GM19395 (cell line): Measurements from ENCODE around the gene FAM90A26.
"Not testable (repeated sequence)": the region's sequence is repeated elsewhere in the genome, so short reads cannot be mapped to it uniquely, and the experiment has no call there.

Source experiments
- ATAC-seq: cut with Tn5 transposase; IDR thresholded peaks from one replicate; pipeline ENCODE4 v1.9.1; 2021; ENCODE audit warnings: mild to moderate bottlenecking, moderate library complexity; ENCODE audit not compliant: unreplicated experiment

FAM90A26 gene, protein sequence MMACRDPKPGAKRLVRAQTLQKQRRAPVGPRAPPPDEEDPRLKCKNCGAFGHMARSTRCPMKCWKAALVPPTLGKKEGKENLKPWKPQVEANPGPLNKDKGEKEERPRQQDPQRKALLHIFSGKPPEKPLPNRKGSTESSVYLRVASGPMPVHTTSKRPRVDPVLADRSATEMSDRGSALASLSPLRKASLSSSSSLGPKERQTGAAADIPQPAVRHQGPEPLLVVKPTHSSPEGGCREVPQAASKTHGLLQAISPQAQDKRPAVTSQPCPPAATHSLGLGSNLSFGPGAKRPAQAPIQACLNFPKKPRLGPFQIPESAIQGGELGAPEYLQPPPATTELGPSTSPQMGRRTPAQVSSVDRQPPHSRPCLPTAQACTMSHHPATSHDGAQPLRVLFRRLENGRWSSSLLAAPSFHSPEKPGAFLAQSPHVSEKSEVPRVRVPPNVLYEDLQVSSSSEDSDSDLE

GRCh38 chr4:9169791-9170459, at the start of gene FAM90A26:
TSS of gene FAM90A26 (plus strand) at chr4:9170409. CDS start at chr4:9173173, 2,764 bp downstream.
- ATAC-seq, result not testable (repeated sequence)

DNA sequence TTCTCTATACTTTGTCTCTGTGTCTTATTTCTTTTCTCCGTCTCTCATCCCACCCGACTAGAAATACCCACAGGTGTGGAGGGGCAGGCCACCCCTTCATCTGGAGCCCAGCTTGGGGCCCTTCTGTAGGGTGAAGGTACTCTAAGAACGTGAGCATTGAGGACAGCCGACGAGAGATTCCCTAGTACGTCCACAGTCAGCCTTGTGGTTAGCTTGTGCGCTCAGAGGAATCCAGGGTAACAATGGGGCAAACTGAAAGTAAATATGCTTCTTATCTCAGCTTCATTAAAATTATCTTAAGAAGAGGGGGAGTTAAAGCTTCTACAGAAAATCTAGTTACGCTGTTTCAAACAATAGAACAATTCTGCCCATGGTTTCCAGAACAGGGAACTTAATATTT, 47.5 kb upstream of the FAM90A26 start:
- not testable (repeated sequence) for ATAC-seq

DNA sequence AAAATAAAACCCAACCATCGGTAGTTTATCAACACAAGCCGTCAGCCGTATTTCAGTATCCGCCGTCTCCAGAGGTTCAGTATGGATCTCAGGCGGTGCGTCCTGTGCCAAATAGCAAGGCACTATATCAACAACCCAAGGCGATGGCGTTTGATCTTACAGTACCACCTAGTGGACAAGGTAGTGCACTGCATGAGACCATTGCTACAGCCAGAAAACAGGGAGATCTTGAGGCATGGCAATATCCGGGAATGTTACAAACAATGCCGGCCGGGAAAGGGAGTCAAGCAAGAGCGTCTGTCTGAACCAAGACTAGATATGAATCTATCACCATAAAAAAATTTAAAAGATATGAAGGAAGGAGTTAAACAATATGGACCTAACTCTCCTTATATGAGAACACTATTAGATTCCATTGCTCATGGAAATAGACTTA, 46.6 kb upstream of the FAM90A26 start:
- ATAC-seq, result not testable (repeated sequence)

GRCh38 chr4:9125601-9126161, 44.5 kb upstream of the FAM90A26 start:
- not testable (repeated sequence) for ATAC-seq

- ATAC-seq, result not testable (repeated sequence)
Measured at GRCh38 chr4:9131420-9131819, 38.8 kb upstream of the FAM90A26 start.

DNA sequence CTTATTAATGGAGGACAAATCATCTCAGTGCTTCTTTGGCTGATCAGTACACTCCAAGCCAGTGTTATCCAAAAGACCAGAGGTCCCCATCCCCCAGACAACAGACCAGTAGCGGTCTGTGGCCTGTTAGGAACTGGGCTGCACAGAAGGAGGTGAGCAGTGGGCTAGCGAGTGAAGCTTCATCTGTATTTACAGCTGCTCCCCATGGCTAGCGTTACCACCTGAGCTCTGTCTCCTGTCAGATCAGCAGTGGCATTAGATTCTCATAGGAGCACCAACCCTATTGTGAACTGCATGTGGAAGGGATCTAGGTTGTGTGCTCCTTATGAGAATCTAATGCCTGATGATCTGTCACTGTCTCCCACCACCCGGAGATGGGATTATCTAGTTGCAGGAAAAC, 37.4 kb upstream of the FAM90A26 start:
- not testable (repeated sequence) for ATAC-seq

- not testable (repeated sequence) for ATAC-seq
Measured at GRCh38 chr4:9134011-9134410, 36.2 kb upstream of the FAM90A26 start.

DNA sequence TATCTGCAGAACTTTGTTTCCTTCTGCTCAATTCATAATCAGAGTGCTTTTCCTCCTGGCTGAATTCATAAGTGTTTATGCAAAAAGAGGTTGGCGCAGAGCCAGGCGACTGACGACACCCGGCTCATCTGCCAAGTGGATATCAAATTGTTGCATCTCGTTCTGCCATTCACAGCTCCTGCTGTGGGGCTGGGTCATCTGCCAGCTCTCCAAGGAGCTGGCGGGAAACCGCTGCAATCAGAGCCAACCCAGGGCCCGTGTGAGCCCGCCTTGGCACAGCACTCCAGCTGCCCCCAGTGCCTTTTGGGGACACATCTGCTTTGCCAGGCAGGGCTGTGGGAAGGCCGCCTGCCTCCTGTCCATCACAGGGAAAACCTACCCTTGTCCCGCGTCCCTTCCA, 35.7 kb upstream of the FAM90A26 start:
- not testable (repeated sequence) for ATAC-seq

GRCh38 chr4:9141050-9141449, 29.2 kb upstream of the FAM90A26 start:
- not testable (repeated sequence) for ATAC-seq

DNA sequence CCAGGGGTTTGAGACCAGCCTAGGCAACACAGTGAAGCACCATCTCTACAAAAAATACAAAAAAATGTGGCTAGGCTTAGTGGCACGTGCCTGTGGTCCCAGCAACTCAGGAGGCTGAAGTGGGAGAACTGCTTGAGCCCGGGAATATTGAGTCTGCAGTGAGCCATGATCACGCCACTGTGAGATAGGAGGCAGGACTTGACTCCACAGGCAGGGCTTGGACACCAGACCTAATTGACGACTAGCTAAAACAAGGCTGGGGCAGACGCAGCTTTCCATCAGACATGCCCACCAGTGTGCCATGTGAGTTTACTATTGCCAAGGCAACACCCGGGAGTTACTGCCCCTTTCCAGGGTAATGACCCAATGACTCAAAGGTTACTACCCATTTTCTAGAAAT, 27.4 kb upstream of the FAM90A26 start:
- ATAC-seq, result not testable (repeated sequence)

- ATAC-seq, result no peak
Measured at GRCh38 chr4:9143421-9144080, 26.7 kb upstream of the FAM90A26 start.

GRCh38 chr4:9146967-9147366, 23.2 kb upstream of the FAM90A26 start:
- ATAC-seq, result no peak

DNA sequence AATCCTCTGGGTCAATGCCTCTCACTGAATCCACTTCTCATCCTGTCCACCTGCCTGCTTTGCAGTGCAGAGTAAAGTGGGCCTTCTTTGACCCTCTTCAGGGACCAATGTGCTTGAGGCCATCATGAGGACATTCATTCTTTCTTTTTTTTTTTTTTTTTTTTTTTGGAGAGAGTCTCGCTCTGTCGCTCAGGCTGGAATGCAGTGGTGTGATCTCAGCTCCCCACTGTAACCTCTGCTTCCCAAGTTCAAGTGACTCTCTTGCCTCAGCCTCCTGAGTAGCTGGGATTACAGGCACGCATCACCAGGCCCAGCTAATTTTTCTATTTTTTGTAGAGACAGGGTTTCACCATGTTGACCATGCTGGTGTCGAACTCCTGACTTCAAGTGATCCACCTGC, 22.8 kb upstream of the FAM90A26 start:
- not testable (repeated sequence) for ATAC-seq

- ATAC-seq, result not testable (repeated sequence)
Measured at GRCh38 chr4:9148611-9149409, 21.4 kb upstream of the FAM90A26 start.

- ATAC-seq, result not testable (repeated sequence)
Measured at GRCh38 chr4:9151809-9152179, 18.4 kb upstream of the FAM90A26 start.

GRCh38 chr4:9152180-9153007, 17.8 kb upstream of the FAM90A26 start:
- peak; percentile 82 for ATAC-seq

DNA sequence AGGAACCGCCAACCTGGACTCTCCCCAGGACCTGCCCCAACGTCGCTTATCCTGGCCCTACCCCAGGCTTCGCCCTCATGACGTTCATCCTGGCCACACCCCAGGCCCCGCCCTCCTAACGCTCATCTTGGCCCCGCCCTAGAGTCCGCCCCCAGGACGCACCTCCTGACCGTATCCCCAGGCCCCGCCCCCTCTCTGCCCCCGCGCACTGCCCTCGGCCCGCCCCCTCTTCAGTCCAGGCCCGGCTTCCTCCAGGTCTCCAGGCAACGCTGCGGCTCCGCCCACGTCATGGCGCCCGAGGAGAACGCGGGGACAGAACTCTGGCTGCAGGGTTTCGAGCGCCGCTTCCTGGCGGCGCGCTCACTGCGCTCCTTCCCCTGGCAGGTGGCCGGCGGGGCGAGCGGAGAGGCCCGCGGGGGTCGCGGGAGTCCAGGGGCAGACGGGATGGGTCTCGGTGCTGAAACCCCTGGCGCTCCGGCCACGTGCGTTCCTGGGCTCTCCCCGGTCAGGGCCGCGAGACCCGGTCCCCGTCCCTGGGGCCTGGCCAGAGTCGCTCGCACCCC, 17.1 kb upstream of the FAM90A26 start:
- ATAC-seq, result peak; percentile 96

DNA sequence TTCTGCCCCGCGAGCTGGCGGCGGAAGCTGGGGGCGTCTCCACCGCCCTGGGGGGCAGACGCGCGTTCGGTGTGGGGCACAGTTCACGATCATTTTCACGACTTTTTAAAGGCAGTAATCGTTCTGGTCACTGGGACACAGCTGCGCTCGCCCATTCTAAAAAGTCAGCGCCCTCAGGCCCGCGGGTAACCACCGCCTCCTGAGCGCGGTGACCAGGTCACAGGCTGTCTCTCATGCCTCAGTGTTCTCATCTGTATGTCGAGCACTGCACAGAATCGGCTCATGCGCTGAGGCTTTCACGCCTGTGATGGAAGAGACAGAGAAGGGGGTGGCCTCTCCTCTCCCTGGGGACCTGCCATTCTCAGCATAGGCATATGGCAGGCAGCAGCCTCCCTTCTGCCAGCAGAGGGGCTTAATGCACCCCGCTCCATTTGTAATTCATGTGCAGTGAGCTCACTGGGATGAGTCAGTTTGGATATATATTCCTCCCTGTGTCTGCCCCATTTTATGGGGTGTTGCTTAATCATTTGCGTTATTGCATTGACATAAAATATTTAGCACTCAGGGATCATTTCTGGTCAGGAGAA, 16.5 kb upstream of the FAM90A26 start:
- ATAC-seq, result not testable (repeated sequence)
